ENCODE results near the gene TLN1.
A peak's percentile ranks its signal among the peaks of the same experiment; 100 is the strongest.

Gene TLN1

GRCh38 chr9:35662437-35662836, 69.6 kb downstream of the TLN1 start:
- TF ChIP-seq CTCF (conservative IDR thresholded peaks at IDR 0.05; ENCODE audit: low read depth, low read length), result no peak
- DNase-seq (ENCODE audit: low read depth), result no peak
- H3K4me3 ChIP-seq (ENCODE audit: low read depth, low read length), result no peak overlapping the region

- H3K4me3 ChIP-seq (ENCODE audit: low read depth, low read length), result no peak overlapping the region
- no peak for DNase-seq (ENCODE audit: low read depth)
- no peak for TF ChIP-seq CTCF (conservative IDR thresholded peaks at IDR 0.05; ENCODE audit: low read depth, low read length)
Measured at GRCh38 chr9:35661756-35662350, 70.1 kb downstream of the TLN1 start.

GRCh38 chr9:35660966-35661415, 71.0 kb downstream of the TLN1 start:
- peak; percentile 70 for DNase-seq (ENCODE audit: low read depth)
- no peak overlapping the region for H3K4me3 ChIP-seq (ENCODE audit: low read depth, low read length)
- peak; percentile 70 for TF ChIP-seq CTCF (conservative IDR thresholded peaks at IDR 0.05; ENCODE audit: low read depth, low read length)

GRCh38 chr9:35659340-35659739, 72.7 kb downstream of the TLN1 start:
- TF ChIP-seq CTCF (conservative IDR thresholded peaks at IDR 0.05; ENCODE audit: low read depth, low read length), result no peak
- DNase-seq (ENCODE audit: low read depth), result peak; percentile 43
- H3K4me3 ChIP-seq (ENCODE audit: low read depth, low read length), result peak overlapping the region; percentile 98

- no peak for TF ChIP-seq CTCF (conservative IDR thresholded peaks at IDR 0.05; ENCODE audit: low read depth, low read length)
- peak overlapping the region; percentile 98 for H3K4me3 ChIP-seq (ENCODE audit: low read depth, low read length)
- peak; percentile 57 for DNase-seq (ENCODE audit: low read depth)
Measured at GRCh38 chr9:35658968-35659220, 73.1 kb downstream of the TLN1 start.

GRCh38 chr9:35658137-35658967, 73.6 kb downstream of the TLN1 start, which contains the start of gene CCDC107:
Gene CCDC107, plus strand, starts transcription at chr9:35658292. Its CDS starts 88 bp downstream, at chr9:35658380.
- TF ChIP-seq CTCF (conservative IDR thresholded peaks at IDR 0.05; ENCODE audit: low read depth, low read length), result peak; percentile 62
- peak within 1 kb of the TSS; percentile 98 for H3K4me3 ChIP-seq (ENCODE audit: low read depth, low read length)
- peak; percentile 85 for DNase-seq (ENCODE audit: low read depth)
